IMR-90 (cell line): ENCODE measurements around the gene PLBD2. TPM values are rescaled to one million over a fixed set of nuclear protein-coding genes. Genes with fewer than 3 reads are reported as not detected.

Experiments used
- ATAC-seq: fragments of 200-7000 bp; cut with Tn5 transposase; 2 replicates; pipeline ENCODE4 v1.9.1; 2020; ENCODE audit warnings: low read depth, mild to moderate bottlenecking, moderate library complexity
- BruUV-seq: library from RNA; stranded (reverse); fragments of 400-500 nt; replicated peaks from 2 replicates; lab custom pipeline; 2021; lab: Mats Ljungman, UMichigan
- CTCF ChIA-PET: fragments of 300-600 bp; formaldehyde crosslinking; extraction: SDS; loops from one replicate; lab custom pipeline; 2021; ENCODE audit warnings: antibody characterized with exemption; lab: Yijun Ruan, JAX
- POLR2A ChIA-PET: fragments of 300-600 bp; sonication (Branson Sonifier 250); formaldehyde crosslinking; loops from one replicate; lab custom pipeline; 2022; ENCODE audit warnings: antibody characterized with exemption; ENCODE audit not compliant: unreplicated experiment; lab: Charles Lee
- DNase-seq: peaks from one replicate; pipeline ENCODE4 v3.0.0; 2013
- H2AFZ ChIP-seq: replicated peaks from 2 replicates; pipeline ENCODE3; 2013; ENCODE audit warnings: low read length, mild to moderate bottlenecking; ENCODE audit not compliant: poor library complexity
- H2AK5ac ChIP-seq: 2 replicates; pipeline ENCODE4 v1.6.1; 2013; ENCODE audit warnings: low read depth, low read length, inconsistent platforms
- H2AK9ac ChIP-seq: replicated peaks from 2 replicates; pipeline ENCODE3; 2013; ENCODE audit warnings: mild to moderate bottlenecking, low read depth, low read length, moderate library complexity; ENCODE audit not compliant: poor library complexity
- H2BK120ac ChIP-seq: 2 replicates; pipeline ENCODE4 v1.6.1; 2013; ENCODE audit warnings: low read depth, low read length, inconsistent platforms
- H2BK15ac ChIP-seq: 3 replicates; pipeline ENCODE4 v1.6.1; 2013; ENCODE audit warnings: low read depth, low read length, inconsistent platforms
- H2BK20ac ChIP-seq: 2 replicates; pipeline ENCODE4 v1.6.1; 2013; ENCODE audit warnings: low read depth, mild to moderate bottlenecking, inconsistent platforms, low read length, moderate library complexity
- H2BK5ac ChIP-seq: 2 replicates; pipeline ENCODE4 v1.6.1; 2013; ENCODE audit warnings: mild to moderate bottlenecking, low read depth, low read length, inconsistent platforms; ENCODE audit not compliant: poor library complexity, severe bottlenecking
- H3K14ac ChIP-seq: replicated peaks from 2 replicates; pipeline ENCODE4 v1.6.1; 2013; ENCODE audit warnings: low read depth, low read length, inconsistent platforms
- H3K18ac ChIP-seq: 2 replicates; pipeline ENCODE4 v1.6.1; 2013; ENCODE audit warnings: low read depth, low read length, control low read depth
- H3K23ac ChIP-seq: 2 replicates; pipeline ENCODE4 v1.6.1; 2013; ENCODE audit warnings: low read depth, low read length, inconsistent platforms
- H3K27ac ChIP-seq: 2 replicates; pipeline ENCODE4 v1.5.1; 2013; ENCODE audit warnings: mild to moderate bottlenecking, control low read depth, low read length; ENCODE audit not compliant: insufficient read depth
- H3K27me3 ChIP-seq: 2 replicates; pipeline ENCODE4 v1.6.1; 2013; ENCODE audit warnings: low read length; ENCODE audit not compliant: control insufficient read depth, insufficient read depth
- H3K36me3 ChIP-seq: 2 replicates; pipeline ENCODE4 v1.6.1; 2013; ENCODE audit warnings: low read length, mixed read lengths; ENCODE audit not compliant: control insufficient read depth, insufficient read depth
- H3K4ac ChIP-seq: 2 replicates; pipeline ENCODE4 v1.6.1; 2013; ENCODE audit warnings: low read depth, low read length, inconsistent platforms
- H3K4me1 ChIP-seq: 2 replicates; pipeline ENCODE4 v1.6.1; 2013; ENCODE audit warnings: low read length, mixed read lengths; ENCODE audit not compliant: control insufficient read depth, insufficient read depth
- H3K4me2 ChIP-seq: 2 replicates; pipeline ENCODE4 v1.6.1; 2013; ENCODE audit warnings: low read depth, mild to moderate bottlenecking, control low read depth, low read length, moderate library complexity
- H3K4me3 ChIP-seq: 2 replicates; pipeline ENCODE4 v1.5.1; 2013; ENCODE audit warnings: low read depth, mild to moderate bottlenecking, control low read depth, low read length, moderate library complexity; ENCODE audit not compliant: insufficient read depth
- H3K56ac ChIP-seq: 2 replicates; pipeline ENCODE4 v1.6.1; 2013; ENCODE audit warnings: low read length, inconsistent platforms; ENCODE audit not compliant: insufficient read depth; ENCODE audit errors: extremely low read depth
- H3K79me1 ChIP-seq, 2 experiments: 2 replicates each; pipeline ENCODE4 v1.6.1; 2013; ENCODE audit warnings: low read length in 2 of 2, inconsistent platforms in 1 of 2, low read depth in 1 of 2
- H3K9ac ChIP-seq: 2 replicates; pipeline ENCODE4 v1.6.1; 2013; ENCODE audit warnings: low read depth, low read length, control low read depth
- H3K9me1 ChIP-seq: 2 replicates; pipeline ENCODE4 v1.6.1; 2013; ENCODE audit warnings: low read length, inconsistent platforms; ENCODE audit not compliant: insufficient read depth
- H3K9me3 ChIP-seq: 2 replicates; pipeline ENCODE4 v1.6.1; 2013; ENCODE audit warnings: low read length; ENCODE audit not compliant: control insufficient read depth, insufficient read depth
- H4K20me1 ChIP-seq: 2 replicates; pipeline ENCODE4 v1.6.1; 2013; ENCODE audit warnings: low read length, inconsistent platforms; ENCODE audit not compliant: insufficient read depth
- H4K5ac ChIP-seq: 2 replicates; pipeline ENCODE4 v1.6.1; 2013; ENCODE audit warnings: mild to moderate bottlenecking, low read depth, low read length, control low read depth
- H4K8ac ChIP-seq, 2 experiments: 2 replicates each; pipeline ENCODE4 v1.6.1; 2013; ENCODE audit warnings: low read depth in 2 of 2, low read length in 2 of 2, control low read depth in 1 of 2, inconsistent platforms in 1 of 2
- H4K91ac ChIP-seq: 2 replicates; pipeline ENCODE4 v1.6.1; 2013; ENCODE audit warnings: low read depth, low read length, inconsistent platforms; ENCODE audit not compliant: insufficient read depth
- BHLHE40 ChIP-seq: fragments of 150-350 bp; IDR thresholded peaks from 2 replicates; pipeline ENCODE4 v1.6.1; 2016; ENCODE audit warnings: mild to moderate bottlenecking, low read depth, low read length
- CEBPB ChIP-seq: IDR thresholded peaks from 2 replicates; pipeline ENCODE4 v1.6.1; 2012; ENCODE audit warnings: low read depth, low read length, improper control_type of control experiment
- CHD1 ChIP-seq: IDR thresholded peaks from 2 replicates; pipeline ENCODE4 v1.6.1; 2012; ENCODE audit warnings: low read depth, low read length, improper control_type of control experiment
- CTCF ChIP-seq: conservative IDR thresholded peaks from 2 replicates; pipeline ENCODE4 v1.5.1; 2012; ENCODE audit warnings: mild to moderate bottlenecking, low read depth, low read length, improper control_type of control experiment
- FOS ChIP-seq: fragments of 150-350 bp; IDR thresholded peaks from 2 replicates; pipeline ENCODE4 v1.6.1; 2016; ENCODE audit warnings: low read depth, low read length
- MAFK ChIP-seq: IDR thresholded peaks from 2 replicates; pipeline ENCODE4 v1.6.1; 2012; ENCODE audit warnings: low read depth, low read length, improper control_type of control experiment
- MAZ ChIP-seq: IDR thresholded peaks from 2 replicates; pipeline ENCODE4 v1.6.1; 2012; ENCODE audit warnings: low read depth, mild to moderate bottlenecking, low read length, improper control_type of control experiment, moderate library complexity, borderline replicate concordance
- MXI1 ChIP-seq: IDR thresholded peaks from 2 replicates; pipeline ENCODE4 v1.6.1; 2012; ENCODE audit warnings: low read depth, mild to moderate bottlenecking, low read length, moderate library complexity, borderline replicate concordance
- NFE2L2 ChIP-seq: fragments of 150-350 bp; IDR thresholded peaks from 2 replicates; pipeline ENCODE4 v1.6.1; 2016; ENCODE audit warnings: low read depth, mild to moderate bottlenecking, low read length
- POLR2A ChIP-seq: IDR thresholded peaks from 2 replicates; pipeline ENCODE4 v1.6.1; 2012; ENCODE audit warnings: mild to moderate bottlenecking, low read depth, low read length
- RAD21 ChIP-seq: IDR thresholded peaks from 2 replicates; pipeline ENCODE4 v1.6.1; 2012; ENCODE audit warnings: low read length, improper control_type of control experiment
- RCOR1 ChIP-seq: IDR thresholded peaks from 2 replicates; pipeline ENCODE4 v1.6.1; 2012; ENCODE audit warnings: mild to moderate bottlenecking, low read length, improper control_type of control experiment; ENCODE audit not compliant: insufficient replicate concordance
- RFX5 ChIP-seq: IDR thresholded peaks from 2 replicates; pipeline ENCODE4 v1.8.0; 2012; ENCODE audit warnings: low read depth, mild to moderate bottlenecking, low read length, moderate library complexity
- SMC3 ChIP-seq: fragments of 150-350 bp; IDR thresholded peaks from 2 replicates; pipeline ENCODE4 v1.6.1; 2016; ENCODE audit warnings: low read depth, mild to moderate bottlenecking, antibody characterized with exemption, low read length, moderate library complexity
- WGBS, 2 experiments: methylation state at CpG; one replicate each; pipeline versions ENCODE4 v1.1.5 to v1.1.7; 2013; ENCODE audit warnings: missing lambda C conversion rate in 2 of 2; ENCODE audit not compliant: insufficient read length in 1 of 2; ENCODE audit errors: extremely low coverage in 2 of 2; 5-methylcytosine and 5-hydroxymethylcytosine counted together
- dilution Hi-C: fragments of 300-500 bp; cut with HindIII; formaldehyde crosslinking; loops from one replicate; pipeline ENCODE4 v1.14.3; 2018; ENCODE audit warnings: low sequenced_read_pairs; ENCODE audit not compliant: unreplicated experiment
- in situ Hi-C: fragments of 300-500 bp; cut with MboI; formaldehyde crosslinking; loops from 3 replicates; pipeline ENCODE4 v1.14.3; 2019; ENCODE audit warnings: low sequenced_read_pairs, inconsistent platforms, mixed read lengths
- intact Hi-C: fragments of 100-400 bp; cut with micrococcal nuclease; formaldehyde crosslinking; loops from 2 replicates; pipeline ENCODE4 v1.10.0; 2022
- polyA plus RNA-seq, 3 experiments: library from polyadenylated mRNA; depleted of rRNA; stranded (reverse); fragments of >200 nt; gene quantifications; 2 replicates each; pipeline ENCODE4 v1.2.3, GENCODE V29; 2012; ENCODE audit warnings: low replicate concordance in 1 of 3
- total RNA-seq: library from RNA; depleted of rRNA; stranded (reverse); fragments of >200 nt; gene quantifications from 2 replicates; pipeline ENCODE4 v1.2.3, GENCODE V29; 2012
- TF ChIP-seq, protein P1 (sequence below): fragments of 150-350 bp; IDR thresholded peaks from 2 replicates; pipeline ENCODE4 v1.6.1; 2017; ENCODE audit warnings: mild to moderate bottlenecking, antibody characterized with exemption, low read length, low read depth
- TF ChIP-seq, protein P2 (sequence below): fragments of 150-350 bp; IDR thresholded peaks from 2 replicates; pipeline ENCODE4 v1.6.1; 2016; ENCODE audit warnings: low read depth, mild to moderate bottlenecking, low read length, moderate library complexity, borderline replicate concordance

Gene PLBD2
- total and polyA plus RNA-seq, 2 of the 4 experiments (the other 2 are of a cell fraction): 7.3 to 44.5 TPM

DNA sequence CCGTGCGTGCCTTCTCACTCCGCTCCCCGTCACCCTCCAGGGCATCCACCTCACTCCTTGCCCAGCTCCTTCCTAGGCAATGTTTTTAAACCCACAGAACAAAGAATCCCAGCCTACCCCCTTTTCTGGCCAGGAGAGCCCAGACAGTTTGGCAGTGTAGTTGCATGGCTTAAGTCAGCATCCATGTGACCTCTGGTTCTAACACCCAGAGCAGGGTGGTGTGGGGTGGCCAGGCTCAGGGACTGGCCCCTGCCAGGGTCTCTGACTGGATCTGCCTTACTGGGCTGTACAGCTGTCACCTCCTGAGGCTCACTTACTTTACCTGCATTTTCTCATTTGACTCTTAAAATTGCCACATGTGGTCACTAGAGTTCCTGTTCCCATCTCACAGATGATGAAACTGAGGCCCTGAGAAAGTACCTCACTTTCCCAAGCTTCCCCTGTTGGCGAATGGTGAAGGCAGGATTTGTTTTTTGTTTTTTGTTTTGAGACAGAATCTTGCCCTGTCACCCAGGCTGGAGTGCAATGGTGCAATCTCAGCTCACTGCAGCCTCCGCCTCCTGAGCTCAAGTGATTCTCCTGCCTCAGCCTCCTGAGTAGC is 27.0 kb downstream of the PLBD2 start:
- no peak for DNase-seq
- intact Hi-C loops (no loop called here), dilution Hi-C loops (no loop called here), in situ Hi-C loops (no loop called here)
- H3K14ac ChIP-seq: no peak overlapping the region
- no peak overlapping the region for H2AK5ac ChIP-seq
- no peak overlapping the region for H2BK120ac ChIP-seq
- H3K56ac ChIP-seq: no peak overlapping the region
- no peak overlapping the region for H3K18ac ChIP-seq
- no peaks in the 10 kb centered on the region; the same call in 1 of the 2 replicates for H3K9me1 ChIP-seq
- H3K9ac ChIP-seq: no peak overlapping the region
- H3K4me2 ChIP-seq: no peak overlapping the region
- TF ChIP-seq CHD1: no peak
- TF ChIP-seq, protein P1, sequence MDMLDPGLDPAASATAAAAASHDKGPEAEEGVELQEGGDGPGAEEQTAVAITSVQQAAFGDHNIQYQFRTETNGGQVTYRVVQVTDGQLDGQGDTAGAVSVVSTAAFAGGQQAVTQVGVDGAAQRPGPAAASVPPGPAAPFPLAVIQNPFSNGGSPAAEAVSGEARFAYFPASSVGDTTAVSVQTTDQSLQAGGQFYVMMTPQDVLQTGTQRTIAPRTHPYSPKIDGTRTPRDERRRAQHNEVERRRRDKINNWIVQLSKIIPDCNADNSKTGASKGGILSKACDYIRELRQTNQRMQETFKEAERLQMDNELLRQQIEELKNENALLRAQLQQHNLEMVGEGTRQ: no peak
- TF ChIP-seq MAZ: no peak
- TF ChIP-seq RAD21: no peak
- no peak for TF ChIP-seq NFE2L2
- no peak for TF ChIP-seq RCOR1
- TF ChIP-seq CEBPB: no peak
- TF ChIP-seq CTCF: no peak
- TF ChIP-seq RFX5: no peak
- TF ChIP-seq MAFK: no peak
- TF ChIP-seq, protein P2, sequence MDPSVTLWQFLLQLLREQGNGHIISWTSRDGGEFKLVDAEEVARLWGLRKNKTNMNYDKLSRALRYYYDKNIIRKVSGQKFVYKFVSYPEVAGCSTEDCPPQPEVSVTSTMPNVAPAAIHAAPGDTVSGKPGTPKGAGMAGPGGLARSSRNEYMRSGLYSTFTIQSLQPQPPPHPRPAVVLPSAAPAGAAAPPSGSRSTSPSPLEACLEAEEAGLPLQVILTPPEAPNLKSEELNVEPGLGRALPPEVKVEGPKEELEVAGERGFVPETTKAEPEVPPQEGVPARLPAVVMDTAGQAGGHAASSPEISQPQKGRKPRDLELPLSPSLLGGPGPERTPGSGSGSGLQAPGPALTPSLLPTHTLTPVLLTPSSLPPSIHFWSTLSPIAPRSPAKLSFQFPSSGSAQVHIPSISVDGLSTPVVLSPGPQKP: no peak
- TF ChIP-seq POLR2A: no peak
- TF ChIP-seq FOS: no peak
- TF ChIP-seq SMC3: no peak
- no peak for TF ChIP-seq MXI1
- no peak for TF ChIP-seq BHLHE40
- ChIA-PET POLR2A (no interaction called here), CTCF (no interaction called here)
- ATAC-seq: no peak
- H2AFZ ChIP-seq: no peak overlapping the region
- H4K5ac ChIP-seq: no peak overlapping the region
- WGBS, 2 experiments: 100% methylated on average over 4 of the region's 6 CpGs; no CpG with 5 or more reads in 1 of the 2 experiments
- H3K36me3 ChIP-seq: peaks cover 33% of the 10 kb centered on the region
- no peak overlapping the region for H3K27ac ChIP-seq
- BruUV-seq: no TSS peak
- H4K20me1 ChIP-seq: no peaks in the 10 kb centered on the region
- H2BK15ac ChIP-seq: no peak overlapping the region
- no peak overlapping the region for H4K8ac ChIP-seq
- no peak overlapping the region for H3K23ac ChIP-seq
- H2AK9ac ChIP-seq: no peak overlapping the region
- H3K79me1 ChIP-seq: no peaks in the 10 kb centered on the region
- no peaks in the 10 kb centered on the region for H3K4me1 ChIP-seq
- H3K27me3 ChIP-seq: no peaks in the 10 kb centered on the region
- H3K4ac ChIP-seq: no peak overlapping the region
- H3K9me3 ChIP-seq: no peaks in the 10 kb centered on the region
- no peak overlapping the region for H2BK5ac ChIP-seq
- H2BK20ac ChIP-seq: no peak overlapping the region
- H4K91ac ChIP-seq: no peak overlapping the region
- H3K4me3 ChIP-seq: no peak overlapping the region
